Lower leg skin (tissue), 3 donors: ENCODE measurements around the gene SPANXN2.

ENCODE experiments used
- POLR2A ChIP-seq, 2 donors: fragments of 450-650 bp; IDR thresholded peaks; one replicate each; pipeline ENCODE4 v1.6.1; 2016 to 2017; ENCODE audit warnings: antibody characterized with exemption in 2 of 2, mild to moderate bottlenecking in 1 of 2, moderate library complexity in 1 of 2
- TF ChIP-seq, protein P1 (sequence below), 3 donors: fragments of 450-650 bp; IDR thresholded peaks; one replicate each; pipeline ENCODE4 v1.5.1; 2016; ENCODE audit warnings: antibody characterized with exemption in 3 of 3, mild to moderate bottlenecking in 3 of 3, moderate library complexity in 2 of 3

DNA sequence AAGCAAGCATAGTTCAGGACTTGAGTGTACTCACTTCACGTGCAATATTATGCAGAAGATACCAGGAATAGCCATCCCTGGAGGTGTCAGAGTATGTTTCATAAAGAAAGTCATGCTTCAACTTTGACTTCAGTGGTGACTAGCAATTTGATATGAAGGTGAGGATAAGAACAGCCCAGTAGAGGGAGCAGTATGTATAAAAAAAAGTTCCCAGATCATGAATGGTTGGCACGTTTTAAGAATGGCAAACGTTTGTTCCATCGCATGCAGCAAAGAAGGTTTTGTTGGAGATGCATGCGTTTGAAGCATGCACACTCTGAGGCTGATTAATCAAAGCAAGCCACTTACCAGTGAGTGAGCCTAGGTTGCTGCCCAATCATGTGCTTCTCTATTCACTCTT lies 51.2 kb downstream of the SPANXN2 start:
- TF ChIP-seq, protein P1, sequence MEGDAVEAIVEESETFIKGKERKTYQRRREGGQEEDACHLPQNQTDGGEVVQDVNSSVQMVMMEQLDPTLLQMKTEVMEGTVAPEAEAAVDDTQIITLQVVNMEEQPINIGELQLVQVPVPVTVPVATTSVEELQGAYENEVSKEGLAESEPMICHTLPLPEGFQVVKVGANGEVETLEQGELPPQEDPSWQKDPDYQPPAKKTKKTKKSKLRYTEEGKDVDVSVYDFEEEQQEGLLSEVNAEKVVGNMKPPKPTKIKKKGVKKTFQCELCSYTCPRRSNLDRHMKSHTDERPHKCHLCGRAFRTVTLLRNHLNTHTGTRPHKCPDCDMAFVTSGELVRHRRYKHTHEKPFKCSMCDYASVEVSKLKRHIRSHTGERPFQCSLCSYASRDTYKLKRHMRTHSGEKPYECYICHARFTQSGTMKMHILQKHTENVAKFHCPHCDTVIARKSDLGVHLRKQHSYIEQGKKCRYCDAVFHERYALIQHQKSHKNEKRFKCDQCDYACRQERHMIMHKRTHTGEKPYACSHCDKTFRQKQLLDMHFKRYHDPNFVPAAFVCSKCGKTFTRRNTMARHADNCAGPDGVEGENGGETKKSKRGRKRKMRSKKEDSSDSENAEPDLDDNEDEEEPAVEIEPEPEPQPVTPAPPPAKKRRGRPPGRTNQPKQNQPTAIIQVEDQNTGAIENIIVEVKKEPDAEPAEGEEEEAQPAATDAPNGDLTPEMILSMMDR (IDR thresholded peaks at IDR 0.05), result no peak
- TF ChIP-seq POLR2A (IDR thresholded peaks at IDR 0.05), result no peak
